NCI-H1092 (cell line): ENCODE results near the gene HRC.
"Not testable (repeated sequence)": the region's sequence is repeated elsewhere in the genome, so short reads cannot be mapped to it uniquely, and the experiment has no call there.

Experiments used
- DNase-seq: peaks from one replicate; lab custom pipeline; 2025; lab: John Stamatoyannopoulos, UW

Gene HRC

GRCh38 chr19:49135686-49136085 lies 19.5 kb downstream of the HRC start:
- no peak for DNase-seq

DNA sequence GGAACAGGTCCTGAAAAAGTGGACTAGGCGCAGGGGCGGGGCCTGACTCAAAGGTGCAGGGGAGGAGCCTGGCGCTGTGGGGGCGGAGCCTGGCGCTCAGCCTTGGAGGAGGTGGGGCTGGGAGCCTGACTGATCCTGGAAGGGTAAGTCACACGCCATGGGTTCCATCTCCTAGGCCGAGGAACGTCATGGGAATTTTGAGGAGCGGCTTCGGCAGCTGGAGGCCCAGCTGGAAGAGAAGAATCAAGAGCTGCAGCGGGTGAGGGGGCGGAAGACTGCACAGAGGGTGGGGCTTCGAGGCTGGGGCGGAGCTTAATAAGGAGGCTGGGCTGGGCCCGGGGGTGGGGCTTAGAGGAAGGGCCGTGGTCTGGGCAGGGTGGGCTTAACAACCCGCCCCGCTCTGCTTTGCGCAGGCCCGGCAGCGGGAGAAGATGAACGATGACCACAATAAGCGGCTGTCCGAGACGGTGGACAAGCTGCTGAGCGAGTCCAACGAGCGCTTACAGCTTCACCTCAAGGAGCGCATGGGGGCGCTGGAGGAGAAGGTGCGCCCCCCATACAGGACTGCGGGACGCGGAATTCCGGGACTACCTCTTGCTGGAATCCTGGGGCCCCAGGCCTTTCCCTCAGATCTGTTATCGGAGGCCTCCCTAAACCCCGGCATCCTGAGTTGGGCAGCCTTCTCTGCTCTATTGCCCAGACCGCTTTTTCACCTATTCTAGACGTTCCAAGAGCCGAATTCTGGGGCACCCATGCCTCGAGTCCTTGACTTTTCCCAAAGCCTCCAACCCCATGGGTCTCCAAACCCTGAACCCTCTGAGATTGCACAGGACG lies 21.4 kb downstream of the HRC start:
- no peak for DNase-seq

- DNase-seq: no peak
Measured at GRCh38 chr19:49132974-49133609, 22.1 kb downstream of the HRC start.

GRCh38 chr19:49130325-49130724 lies 24.9 kb downstream of the HRC start:
- DNase-seq: no peak

DNA sequence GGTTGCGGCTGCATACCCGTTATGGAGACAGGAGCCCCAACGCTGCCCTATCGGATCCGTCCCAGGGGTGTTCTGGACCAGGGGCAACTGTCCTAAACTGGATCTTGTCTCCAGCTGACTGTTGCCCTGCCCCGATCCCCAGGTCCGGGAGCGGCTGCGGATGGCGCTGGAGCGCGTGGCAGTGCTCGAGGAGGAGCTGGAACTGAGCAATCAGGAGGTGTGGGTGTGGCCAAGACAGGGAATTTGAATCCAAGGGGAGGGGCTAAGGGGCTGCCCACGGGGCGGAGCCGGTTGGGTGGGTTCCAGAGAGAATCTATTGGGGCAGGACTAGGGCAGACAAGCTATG lies 26.0 kb downstream of the HRC start:
- DNase-seq: no peak

- DNase-seq: no peak
Measured at GRCh38 chr19:49128545-49129237, 26.5 kb downstream of the HRC start.

DNA sequence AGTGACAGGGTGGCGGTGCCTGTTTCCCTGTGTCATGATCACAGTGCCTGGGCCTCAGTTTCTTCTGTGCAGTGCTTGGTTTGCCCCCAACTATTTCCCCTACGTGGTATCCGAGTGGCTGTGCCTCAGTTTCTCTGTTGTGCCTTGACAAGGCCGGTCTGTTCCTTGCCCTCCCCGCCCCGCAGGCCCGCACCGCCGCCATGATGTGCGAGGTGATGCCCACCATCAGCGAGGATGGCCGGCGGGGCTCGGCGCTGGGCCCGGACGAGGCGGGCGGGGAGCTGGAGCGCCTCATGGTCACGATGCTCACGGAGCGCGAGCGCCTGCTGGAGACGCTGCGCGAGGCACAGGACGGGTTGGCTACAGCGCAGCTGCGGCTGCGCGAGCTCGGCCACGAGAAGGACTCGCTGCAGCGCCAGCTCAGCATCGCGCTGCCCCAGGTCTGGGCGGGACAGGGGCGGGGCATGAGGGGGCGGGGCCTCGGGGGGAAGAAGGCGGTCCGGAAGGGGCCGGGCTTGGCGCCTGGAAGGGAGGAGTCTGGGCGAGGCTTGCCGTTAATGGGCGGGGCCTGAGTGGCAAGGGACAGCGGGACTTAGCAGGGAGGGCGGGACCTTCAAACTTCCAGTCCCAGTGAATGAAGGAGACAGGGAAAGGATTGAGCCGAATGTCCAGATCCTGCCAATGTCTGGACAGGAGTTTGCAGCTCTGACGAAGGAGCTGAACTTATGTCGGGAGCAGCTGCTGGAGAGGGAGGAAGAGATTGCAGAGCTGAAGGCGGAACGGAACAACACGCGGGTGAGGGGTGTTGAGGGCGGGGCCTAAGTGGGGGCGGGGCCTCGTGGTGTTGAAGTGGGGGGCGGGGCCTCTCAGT lies 27.3 kb downstream of the HRC start:
- DNase-seq: peak; percentile 83

GRCh38 chr19:49127225-49127624 lies 28.0 kb downstream of the HRC start:
- not testable (repeated sequence) for DNase-seq

DNA sequence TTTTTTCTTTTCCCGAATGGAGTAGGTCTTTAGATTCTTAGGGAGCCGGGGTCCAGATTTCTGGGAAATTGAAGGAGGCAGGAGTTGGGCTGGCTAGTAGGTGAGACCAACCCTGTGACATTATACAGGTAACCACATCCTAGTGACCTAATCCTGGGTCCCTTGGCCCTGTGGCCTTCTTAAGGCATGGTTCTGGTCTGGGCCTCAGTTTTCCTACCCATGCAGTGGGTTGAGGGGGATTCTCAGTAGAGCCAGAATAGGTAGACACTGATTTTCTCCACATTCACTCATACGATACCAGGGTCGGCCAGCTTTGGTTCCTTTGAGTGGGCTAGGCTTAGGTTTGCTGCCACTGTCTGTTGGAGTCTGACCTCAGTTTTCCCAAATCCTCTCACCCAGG lies 28.6 kb downstream of the HRC start:
- no peak for DNase-seq

DNA sequence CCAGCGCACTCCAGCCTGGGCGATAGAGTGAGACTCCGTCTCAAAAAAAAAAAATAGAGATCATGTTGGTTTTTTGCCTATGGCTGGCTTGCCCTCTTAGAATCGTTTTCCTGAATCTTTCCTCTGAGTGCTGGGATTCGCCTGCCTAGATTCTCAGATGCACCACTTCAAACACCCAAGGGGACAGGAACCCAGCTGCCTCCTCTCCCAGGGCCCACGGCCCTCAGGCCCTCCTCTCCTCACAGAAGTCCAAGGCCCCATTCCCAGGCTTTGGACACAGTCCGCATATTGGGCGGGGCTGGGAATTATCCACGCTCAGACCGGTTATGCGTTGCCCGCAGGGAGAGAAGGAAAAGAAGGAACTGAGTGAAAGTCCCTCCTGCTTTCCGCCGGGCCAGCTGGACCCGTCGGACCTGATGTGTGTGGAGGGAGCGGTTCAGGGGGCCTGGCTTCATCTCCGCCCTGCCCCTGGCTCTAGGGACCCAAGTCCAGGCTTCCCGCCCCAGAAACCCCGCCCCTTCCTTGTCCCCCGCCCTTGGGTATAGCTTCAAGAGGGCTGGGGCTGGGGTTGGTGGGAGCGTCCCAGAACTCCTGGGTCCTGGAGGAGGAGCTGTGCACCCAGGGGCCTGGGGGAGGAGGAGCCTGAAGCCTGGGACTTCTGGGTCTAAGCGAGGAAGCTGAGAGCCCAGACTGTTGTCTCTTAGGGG lies 30.0 kb downstream of the HRC start:
- no peak for DNase-seq

DNA sequence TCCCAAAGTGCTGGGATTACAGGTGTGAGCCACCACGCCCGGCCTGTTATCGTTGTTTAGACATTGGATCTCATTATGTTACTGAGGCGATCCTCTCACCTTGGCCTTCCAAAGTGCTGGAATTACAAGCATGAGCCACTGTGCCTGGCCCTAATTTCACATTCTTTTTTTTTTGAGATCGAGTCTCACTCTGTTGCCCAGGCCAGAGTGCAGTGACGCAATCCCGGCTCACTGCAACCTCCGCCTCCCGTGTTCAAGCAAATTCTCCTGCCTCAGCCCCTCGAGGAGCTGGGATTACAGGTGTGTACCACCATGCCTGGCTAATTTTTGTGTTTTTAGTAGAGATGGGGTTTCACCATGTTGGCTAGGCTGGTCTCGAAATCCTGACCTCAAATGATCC lies 31.9 kb downstream of the HRC start:
- not testable (repeated sequence) for DNase-seq

- not testable (repeated sequence) for DNase-seq
Measured at GRCh38 chr19:49121841-49122240, 33.4 kb downstream of the HRC start.

GRCh38 chr19:49120868-49121267 lies 34.3 kb downstream of the HRC start:
- no peak for DNase-seq

DNA sequence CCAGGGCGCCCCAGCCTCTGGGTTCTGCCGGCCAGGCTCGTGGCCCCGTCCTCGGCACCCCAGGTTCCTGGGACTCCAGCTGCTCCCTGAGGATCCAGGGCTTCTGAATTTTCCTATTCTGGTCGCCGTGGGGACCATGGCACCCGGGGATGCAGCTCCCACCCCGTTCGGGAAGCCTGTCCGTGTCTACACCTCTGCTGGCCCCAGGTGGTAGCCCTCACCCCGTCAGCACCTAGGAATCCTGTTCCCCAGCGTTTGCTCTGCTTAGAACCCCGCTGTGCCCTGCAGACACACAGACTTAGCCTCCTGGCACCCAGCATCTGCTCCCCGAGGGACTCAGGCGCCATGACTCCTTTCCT lies 34.9 kb downstream of the HRC start:
- no peak for DNase-seq

- DNase-seq: no peak
Measured at GRCh38 chr19:49119411-49120324, 35.5 kb downstream of the HRC start, which contains the start of gene PPFIA3. TSS of gene PPFIA3 (plus strand) at chr19:49119544. CDS start at chr19:49127874, 8,330 bp downstream.

DNA sequence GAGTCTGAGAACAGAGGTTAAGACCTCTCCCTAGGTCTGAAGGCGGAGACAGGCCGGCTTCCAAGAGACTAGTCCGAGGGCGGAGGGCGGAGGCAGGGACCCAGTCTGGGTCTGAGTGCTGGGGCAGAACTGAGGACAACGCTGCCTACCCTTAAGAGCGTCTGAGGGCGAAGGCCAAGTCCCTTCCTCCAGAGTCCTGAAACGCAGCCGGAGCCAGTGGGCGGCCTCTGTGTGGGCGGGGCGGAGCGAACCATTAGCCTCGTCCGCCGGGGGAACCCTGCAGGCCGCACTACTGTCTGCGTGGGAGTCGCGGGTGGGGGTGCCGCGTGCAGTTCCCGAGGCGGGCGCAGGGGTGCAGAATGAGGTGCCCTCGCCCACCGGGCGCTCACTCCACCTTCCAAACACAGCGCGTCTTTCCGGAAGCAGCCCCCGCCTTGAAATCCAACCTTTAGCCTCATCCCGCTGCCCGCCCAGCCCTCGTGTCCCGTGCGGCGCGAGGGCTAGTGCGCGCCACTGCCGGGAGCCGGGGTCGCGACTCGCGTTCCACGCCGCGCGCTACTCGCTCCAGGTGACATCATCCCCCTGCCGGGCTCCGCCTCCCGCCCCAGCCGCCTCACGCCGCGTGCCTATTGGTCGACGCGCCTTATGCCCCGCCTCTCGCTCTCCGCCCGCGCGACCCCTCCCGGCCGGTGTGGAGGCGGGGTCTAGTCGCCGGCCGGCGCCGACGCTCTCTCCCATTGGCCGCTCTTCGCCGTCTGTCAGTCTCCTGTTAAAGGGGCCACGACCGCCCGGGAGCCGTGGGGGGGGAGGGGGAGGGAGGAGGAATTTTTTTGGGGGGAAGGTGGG lies 36.4 kb downstream of the HRC start, which contains the start of gene C19orf73:
TSS of gene C19orf73 (minus strand) at position 579 of the 846 bp plus-strand sequence. CDS start at position 458, 121 bp downstream.
- DNase-seq: peak; percentile 88

GRCh38 chr19:49117677-49118564 lies 37.3 kb downstream of the HRC start:
- DNase-seq: no peak

GRCh38 chr19:49116544-49116943 lies 38.7 kb downstream of the HRC start:
- no peak for DNase-seq
